Eye (tissue), 1 donor: ENCODE measurements around the gene CAMTA1.

Experiments used
- DNase-seq: peaks from one replicate; pipeline ENCODE4 v3.0.0-alpha.2; 2015

CAMTA1 gene

DNA sequence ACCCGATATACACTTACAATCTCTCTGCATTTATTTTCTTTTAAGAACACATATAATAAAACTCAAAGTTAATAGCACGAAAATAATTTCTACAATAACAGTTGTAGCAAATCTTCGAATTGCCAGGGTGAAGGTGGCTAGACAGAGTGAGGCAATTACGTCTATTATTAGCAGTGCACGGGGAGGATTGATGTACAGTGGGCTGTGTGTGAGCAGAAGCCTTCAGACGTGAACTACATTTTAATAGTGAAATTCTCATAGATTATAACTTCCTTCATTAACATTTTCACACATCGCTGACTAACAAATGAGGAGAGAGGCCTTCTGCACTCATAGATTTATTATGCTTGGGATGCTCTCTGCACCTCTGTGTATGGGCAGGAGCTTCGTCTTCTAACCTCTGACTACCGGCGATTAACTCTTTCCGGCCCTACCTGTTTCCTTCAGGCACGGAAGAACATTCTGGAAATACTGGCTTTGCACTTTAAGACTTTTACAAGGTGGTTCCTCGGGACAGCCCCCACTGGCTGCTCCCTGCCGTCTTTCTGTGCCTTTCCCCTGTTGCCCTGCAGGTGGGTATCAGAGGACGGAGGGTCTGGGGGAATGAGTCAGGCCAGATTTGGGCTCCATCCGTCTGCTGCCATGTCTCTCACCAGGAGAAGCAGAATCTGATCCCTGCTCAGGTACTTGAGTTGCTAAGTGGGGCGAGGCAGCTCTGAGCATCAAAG is 200.5 kb downstream of the CAMTA1 start:
- no peak for DNase-seq

DNA sequence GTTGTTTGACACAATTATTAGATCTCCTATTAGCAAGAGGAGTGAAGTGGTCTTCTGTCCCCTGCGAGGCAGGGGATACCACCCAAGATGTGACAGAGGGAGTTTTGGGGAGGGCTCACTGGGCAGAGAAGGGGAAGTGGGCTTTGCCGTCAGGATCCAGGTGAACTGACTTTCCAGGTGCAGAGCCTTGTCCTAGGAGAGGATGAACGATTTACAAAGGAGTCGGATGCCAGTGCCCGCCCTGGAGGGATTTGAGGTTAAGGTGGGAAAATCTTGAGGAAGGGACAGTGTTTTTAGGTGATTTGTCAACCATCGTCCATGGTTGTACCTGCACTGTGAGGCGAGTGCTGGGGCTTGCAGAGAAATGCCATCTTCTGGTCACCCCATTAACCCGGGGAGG is 201.0 kb downstream of the CAMTA1 start:
- no peak for DNase-seq

DNA sequence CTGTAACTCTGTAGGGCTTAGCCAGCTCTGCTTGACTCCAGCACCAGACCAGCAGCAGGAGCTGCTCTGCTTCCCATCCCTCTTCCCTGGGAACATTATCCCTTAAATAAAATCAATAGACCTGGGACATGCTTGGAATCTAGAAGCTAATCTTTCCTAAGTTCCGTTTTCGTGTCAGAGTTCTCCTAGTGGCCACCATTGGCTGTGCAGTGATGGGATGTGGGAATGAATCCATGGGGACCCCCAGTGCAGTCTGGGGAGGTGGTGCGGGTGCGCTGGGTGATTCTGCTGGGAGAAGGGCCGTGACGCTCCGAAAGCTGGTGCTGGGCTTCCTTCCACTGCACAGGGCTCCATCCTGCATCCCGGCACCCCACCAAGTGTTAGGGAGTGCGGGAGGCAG is 202.7 kb downstream of the CAMTA1 start:
- no peak for DNase-seq

DNA sequence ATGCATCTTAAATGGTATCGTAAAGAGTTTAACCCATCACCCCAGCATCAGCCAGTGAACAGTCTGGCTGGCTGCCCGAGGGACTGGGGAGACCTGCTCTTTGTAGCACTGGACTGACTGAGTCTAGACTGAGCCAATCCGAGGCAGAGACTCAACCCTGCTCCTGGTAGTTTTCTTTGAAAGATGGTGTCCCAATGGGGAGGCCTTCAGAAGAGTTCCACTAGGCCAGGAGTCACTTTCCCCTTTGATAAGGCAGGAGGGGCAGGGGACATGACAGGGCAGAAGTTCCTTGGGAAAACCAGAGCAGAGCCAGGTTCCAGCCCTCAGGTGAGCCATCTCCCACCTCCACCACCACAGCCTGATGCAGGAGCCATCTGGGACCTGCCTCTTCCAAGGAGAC is 203.5 kb downstream of the CAMTA1 start:
- DNase-seq: no peak

DNA sequence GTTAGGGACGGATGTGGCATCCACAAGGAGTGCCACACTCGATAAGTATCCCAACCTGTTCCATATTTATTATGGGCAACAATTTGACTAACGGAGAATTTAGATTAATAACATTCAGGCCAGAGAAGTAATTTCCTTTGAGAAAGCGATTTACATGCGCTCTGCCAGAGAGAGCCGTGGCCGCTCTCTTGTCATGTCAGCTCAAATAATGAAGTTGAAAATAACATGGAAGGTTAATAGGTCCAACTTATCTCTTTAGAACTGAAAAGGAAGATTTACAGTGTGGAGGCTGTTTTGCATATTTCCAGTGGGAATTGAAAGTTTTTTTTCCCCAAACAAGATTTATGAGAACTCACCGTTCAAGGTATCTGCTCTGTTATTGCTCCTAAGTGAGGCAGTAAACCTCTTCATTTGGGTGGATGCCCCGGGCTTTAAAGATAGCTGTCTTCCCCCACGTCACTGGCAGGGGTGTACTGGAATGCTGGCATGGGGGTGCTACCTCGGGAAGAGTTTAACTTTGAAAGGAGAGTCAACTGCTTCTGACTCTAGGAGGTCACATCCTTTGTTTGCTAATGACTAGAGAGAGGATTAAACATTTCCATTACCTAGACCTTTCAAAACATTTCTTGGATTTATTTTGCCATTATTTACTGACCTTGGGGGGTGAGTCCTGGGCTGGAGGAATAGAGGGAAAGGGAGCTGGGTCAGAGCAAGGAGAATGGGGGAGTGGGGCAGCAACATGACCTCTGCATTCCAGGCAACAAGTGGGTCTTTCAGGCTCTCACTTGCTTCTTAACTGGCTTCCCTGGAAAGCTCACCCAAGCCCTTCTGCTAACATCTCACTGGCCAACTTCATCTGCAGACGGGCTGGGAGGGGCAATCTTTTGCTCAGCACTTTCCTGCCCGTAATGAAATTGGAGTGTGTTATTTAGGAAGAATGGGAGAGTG is 204.2 kb downstream of the CAMTA1 start:
- DNase-seq: no peak

DNA sequence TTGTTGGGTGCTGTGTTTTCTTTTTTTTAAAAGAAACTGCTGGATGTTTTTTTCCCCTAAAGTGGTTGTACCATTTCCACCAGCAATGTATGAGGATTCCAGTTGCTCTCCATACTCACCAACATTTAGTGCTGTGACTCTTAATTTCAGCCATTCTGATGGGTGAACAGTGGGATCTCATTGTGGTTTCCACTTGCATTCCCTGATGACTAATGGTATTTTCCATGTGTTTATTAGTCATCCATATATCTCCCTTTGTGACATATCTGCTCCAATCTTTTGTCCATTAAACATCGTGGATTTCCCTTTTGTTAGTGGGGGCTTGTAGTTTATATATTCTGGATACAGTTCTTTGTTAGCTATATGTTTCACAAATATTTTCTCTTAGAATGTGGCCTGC is 206.0 kb downstream of the CAMTA1 start:
- no peak for DNase-seq

DNA sequence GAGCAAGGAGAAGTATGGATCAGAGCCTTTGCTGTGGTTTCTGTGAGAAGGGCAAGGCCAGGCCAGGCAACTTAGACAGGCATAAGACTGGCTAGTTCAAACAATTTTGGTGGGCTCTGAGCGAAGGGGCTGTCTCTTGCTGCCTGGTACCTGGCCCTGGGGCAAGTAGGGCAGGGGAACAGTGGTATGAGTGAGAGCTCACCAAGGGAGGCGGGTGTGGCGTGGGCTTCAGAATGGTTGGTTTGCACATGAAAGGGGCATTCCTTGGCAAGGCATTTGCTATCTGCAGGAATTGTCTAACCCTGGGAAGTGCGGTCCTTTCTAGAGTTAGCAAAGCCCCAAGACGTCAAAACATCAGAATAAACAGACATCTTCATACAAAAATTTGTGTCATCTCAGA is 210.5 kb downstream of the CAMTA1 start:
- no peak for DNase-seq

DNA sequence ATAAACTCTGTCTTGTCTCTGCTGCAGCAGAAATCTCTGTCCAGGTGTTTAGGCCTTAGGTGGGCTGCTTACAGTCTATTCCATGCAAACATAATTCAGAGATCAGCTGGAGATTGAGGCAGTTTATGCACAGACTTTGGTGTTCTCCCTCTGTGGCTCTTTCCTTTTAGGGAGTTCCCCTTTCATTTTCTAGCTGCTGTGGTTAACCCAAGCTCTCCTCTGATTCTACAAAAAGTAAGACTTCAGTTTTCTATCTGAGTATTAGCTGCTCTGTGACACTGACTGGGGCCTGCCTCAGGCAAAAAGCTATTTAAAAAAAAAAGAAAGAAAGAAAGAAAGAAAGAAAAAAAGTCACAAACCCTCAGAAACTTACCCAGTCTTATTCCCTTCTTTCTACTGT is 211.1 kb downstream of the CAMTA1 start:
- DNase-seq: no peak

DNA sequence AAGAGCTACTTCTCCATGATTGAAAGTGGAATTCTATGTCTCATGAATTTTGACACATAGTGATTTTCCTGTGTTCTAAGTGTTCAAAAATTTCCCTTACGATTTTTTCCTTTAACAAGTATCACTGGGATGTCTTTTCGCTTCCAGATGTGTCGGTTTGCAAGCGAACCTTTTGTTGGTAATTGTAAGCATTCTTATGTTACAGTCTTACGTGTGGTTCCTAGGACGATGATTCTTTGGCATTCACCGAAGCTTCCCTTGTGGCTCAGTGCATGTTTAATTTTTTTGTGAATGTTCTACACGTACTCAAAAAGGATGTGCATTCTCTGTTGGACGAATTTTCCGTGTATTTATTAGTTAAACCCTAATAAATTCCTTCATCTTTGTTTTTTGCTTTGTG is 211.6 kb downstream of the CAMTA1 start:
- DNase-seq: no peak

DNA sequence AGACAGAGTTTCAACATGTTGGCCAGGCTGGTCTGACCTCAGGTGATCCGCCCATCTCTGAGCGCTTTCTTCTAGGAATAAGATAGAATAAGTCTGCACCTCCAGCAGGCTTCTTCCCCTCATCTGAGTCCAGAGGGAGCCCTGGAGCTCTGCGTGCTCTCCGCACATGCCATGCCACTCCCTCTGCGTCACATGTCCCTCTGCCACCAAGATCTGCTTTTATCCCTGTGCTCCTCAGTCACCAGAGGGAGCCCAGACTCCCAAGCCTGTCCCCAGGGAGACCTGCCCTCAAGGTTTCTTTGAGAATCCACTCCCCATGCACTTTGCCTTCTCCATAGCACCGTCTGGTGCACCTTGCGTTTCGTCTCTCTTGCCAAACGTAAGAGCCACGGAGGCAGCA is 213.0 kb downstream of the CAMTA1 start:
- DNase-seq: no peak

DNA sequence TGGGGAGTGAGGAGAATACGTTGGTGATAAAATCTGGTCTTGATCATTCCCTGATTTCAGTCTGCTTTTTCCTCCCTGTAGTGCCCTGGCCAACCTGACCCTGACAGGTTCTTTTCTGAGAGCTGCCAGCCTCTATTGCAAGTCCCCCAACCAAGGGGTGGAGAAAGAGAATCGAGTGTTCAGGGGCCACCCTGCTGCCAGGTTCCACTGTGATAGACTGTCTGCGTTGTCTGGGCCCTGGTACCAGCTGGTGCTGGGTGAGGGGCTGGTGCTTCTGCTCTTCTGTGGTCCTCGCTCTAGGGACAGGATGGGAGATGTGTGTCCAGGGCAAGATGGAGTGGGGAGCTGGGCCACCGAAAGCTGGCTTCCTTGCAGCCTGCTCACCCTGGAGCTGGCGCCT is 214.6 kb downstream of the CAMTA1 start:
- DNase-seq: no peak

DNA sequence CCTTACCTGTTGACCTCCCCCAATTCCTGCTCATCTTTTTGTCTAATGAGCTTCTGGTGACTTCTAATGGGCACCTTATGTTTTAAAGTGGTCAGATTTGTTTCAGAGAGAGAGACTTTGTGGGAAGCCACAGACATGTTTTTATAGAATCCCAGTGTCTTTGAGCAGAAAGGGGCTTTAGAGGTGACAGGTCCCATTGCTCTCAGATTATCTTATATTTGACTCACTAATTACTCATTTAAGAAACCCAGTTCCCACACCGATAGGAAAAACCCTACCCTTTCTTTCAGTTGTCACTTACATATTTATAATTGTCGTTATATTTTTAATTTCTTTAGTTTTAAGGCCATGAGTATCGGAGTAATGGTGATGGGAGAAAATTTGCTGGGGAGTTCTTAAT is 215.5 kb downstream of the CAMTA1 start:
- no peak for DNase-seq

DNA sequence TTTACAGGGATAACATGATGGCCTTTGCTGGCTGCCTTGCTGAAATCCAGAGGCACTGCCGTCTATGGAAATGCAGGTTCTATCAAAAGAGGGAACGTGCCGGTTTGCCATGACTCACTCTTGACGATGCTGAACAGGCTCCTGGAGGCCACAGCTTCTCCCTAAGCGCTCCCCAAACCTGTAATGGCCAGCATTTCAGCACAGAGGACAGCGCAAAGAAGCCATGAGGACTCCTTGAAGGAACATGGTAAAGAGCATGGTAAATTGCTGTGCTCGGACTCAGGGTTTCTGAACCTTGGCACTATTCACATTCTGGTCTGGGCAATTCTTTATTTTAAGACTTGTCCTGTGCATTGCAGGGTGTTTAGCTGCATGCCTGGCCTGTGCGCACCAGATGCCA is 217.5 kb downstream of the CAMTA1 start:
- no peak for DNase-seq

DNA sequence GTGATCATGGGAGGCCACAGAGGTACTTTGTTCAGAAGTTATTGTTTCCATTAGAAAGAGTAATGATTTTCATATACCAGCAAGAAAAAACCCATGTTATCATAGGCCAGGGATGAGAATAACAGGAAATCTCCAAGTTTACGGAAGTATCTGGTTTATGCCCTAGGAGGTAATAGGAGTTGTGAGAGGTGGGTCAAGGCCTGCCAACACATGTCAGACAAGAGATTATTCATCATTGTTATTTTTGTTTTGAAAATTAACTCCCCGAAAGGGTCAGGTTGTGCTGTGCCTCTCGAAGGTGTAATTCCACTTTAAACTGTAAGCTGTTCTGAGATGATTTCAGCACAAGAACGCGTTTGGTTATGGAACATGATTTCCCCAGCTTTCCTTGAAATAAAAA is 218.4 kb downstream of the CAMTA1 start:
- no peak for DNase-seq

DNA sequence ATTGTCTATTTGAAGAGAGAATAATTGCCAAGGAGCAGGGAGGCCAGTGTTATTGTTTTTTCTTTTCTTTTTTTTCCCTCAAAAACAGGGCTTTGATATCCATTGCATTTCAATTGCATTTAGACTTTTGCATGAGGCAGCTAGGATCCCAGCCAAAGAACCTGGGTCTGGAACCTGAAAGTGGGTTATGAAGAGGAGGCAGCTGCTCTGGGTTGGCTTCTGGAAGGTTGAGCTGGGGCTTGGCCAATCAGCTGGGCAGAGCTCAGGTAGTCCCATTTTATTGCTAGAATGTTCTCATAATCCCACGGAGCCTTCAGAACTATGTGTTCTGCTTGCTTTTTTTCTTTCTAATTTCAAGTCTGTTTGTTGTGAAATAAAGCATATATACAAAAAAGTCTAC is 218.9 kb downstream of the CAMTA1 start:
- DNase-seq: no peak

DNA sequence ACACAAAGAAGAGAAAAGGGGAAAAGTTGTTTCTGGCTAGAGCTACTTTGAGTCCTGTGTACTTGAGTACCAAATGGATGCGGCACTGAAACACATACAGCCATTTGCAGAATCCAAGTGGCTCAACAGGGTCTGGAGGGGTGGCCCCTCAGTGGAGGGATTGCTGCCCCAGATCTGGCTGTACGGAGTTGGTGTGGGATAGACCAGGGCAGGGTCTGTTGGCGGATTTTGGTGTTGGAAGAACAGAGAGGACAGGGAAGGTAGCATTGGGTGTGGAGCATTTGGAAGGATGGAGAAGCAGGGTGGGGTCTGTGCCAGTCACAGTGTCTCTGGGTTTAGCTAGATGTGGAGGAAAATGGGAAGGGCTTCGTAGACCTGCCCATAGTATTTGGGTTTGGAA is 220.5 kb downstream of the CAMTA1 start:
- no peak for DNase-seq

DNA sequence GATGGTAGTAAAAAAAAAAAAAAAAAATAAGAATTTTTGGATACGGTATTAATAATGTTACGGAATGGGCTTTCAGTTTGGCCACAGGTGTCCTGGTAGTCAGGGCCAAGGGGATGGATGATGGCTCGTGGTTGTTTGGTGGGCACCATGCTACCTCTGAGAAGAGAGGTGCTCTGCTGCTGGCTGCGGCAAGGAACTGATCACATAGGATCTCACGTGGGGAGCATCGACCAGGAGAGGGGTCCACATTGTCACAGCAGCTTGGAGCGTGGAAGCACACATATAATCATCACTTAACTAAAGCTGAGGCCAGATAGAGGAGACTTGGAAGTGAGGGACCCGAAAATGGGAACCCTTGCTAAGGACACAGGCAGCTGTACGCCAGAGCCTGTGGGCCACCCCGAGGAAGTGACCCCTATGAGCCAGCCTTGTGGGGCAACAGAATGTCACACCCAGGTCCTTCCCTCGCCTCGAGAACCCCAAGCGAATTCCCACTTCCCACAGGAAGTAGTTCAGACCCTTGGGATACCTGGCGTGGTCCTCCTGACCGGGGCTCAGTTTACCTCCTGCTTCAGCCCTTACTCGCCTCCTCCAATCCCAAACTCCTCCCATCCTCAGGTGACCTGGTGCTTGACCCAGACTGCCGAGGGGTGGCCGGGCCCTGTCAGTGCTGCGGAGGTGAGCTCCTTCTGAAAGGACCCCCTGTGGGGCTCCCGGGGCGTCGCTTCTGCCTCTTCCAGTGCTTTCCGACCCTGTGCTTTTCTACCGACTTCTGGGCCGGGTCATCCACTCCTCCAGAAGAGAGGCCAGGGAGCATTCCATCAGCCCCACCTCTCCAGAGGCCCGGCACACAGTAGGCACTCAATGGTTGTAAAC is 222.0 kb downstream of the CAMTA1 start:
- DNase-seq: no peak

DNA sequence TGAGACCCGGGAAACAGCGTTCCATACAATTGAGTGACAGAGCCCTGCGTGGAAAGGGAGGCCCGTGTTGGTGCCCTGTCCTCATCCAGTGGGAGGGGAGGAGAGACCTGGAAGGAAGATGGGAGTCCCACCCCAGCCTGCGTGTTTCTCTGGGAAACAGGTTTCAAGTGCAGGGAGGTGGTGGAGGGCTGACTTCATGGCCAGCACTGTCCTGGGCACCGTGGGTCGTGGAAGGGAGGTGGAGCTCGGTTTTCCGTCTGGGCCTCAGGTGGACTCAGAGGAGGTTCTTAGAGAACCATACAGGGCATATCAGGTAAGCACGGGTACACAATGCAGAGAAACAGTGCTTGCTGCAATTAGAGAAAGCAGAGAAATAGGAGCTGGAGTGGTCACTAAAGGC is 222.6 kb downstream of the CAMTA1 start:
- DNase-seq: no peak

DNA sequence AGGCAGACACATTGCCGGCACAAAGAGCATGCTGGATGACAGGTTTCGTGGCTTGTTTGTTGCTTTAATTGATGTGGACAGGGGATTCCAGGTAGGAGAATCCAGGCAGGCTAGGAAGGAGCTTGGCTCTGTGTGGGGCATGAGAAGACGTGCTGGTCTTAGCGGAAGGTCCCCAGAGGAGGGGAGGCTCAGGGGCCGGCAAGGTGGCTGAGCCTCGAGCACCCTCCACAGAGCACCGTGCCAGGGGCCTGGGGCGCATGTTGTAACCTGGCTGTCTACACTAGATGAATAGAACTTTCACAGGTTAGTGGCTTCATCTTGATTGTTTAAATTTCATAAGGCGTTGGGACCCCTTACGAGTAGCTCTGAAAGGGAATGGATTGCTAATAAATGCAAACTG is 223.1 kb downstream of the CAMTA1 start:
- no peak for DNase-seq

DNA sequence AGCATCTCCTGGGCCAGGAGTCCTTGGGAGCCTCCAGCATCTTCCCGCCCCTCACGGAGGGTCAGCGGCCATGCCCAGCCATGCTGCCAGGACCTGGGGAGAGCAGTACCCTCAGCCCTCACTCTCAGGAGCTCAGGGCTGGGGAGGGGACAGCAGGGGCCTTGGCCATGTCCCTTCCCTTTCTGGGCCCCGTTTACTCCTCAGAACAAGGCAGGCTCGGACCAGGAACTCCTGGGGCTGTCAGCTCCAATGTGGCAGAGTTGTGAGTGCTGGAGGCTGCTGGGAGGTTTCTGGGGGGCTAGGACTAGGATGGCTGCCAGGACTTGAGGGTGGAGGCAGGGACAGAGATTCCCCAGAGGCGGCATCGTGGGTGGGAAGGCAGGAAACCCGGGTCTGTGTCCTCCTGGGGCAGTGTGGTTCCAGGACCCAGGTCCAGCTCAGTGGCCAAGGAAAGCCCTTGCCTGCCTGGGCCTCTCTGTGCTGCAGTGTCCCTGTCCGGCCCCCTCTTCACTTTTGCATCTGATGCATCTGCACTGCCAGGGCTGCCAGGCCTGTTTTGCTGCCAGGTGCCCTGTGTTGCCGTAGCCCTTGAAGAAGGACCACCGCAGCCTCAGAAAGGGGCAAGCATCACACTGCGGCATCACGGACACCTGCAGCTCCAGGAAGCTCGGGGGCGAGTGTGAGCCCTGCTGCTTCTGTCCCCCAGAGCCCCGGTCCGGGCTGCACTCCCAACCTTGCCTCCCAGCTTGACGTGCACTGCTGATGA is 223.9 kb downstream of the CAMTA1 start:
- DNase-seq: no peak

DNA sequence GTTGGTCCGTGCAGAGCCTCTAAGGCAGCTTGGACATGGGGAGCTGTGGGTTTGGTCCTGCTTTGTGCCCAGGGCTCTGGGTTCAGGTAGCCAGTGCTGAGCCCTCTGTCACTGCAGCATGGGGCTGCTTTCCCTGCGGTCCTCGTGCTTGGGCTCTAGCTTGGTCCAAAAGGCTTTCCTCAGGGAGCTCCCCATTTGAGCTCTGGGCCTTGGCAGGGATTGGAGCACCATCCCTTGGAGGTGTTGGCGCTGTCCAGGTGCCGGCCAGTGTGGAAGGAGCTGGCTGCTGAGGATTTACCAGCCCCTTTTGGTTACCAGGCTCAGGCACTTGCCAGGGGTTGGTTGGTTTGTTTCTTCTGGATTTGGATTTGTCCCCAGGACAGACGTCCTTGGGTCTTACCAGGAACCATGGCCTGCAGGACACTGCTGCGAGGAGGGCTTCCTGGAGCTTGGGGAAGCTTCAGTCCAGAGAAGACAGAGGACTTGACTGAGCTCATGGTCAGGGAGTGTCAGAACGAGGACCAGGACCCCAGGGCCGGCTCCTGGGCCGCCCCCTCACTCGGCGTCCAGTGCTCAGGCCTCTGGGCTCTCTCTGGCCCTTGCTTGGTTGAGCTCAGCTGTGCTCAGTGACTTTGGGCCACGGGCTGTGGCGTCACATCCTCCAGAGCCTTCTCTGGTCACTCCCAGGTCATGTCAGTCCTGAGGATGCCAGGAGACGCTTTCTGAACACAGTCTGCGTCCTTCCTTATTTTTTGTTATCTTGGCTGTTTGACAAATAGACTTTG is 224.7 kb downstream of the CAMTA1 start:
- DNase-seq: no peak
